ENCODE data around the gene PNPLA7. TPM values are rescaled to one million over a fixed set of nuclear protein-coding genes. Genes with fewer than 3 reads are reported as not detected.

PNPLA7 gene
- total and polyA plus RNA-seq, 2 of the 13 experiments (the other 11 are each of a cell fraction or from before 2014, with no cell fraction given), result 0.42 to 1.5 TPM

DNA sequence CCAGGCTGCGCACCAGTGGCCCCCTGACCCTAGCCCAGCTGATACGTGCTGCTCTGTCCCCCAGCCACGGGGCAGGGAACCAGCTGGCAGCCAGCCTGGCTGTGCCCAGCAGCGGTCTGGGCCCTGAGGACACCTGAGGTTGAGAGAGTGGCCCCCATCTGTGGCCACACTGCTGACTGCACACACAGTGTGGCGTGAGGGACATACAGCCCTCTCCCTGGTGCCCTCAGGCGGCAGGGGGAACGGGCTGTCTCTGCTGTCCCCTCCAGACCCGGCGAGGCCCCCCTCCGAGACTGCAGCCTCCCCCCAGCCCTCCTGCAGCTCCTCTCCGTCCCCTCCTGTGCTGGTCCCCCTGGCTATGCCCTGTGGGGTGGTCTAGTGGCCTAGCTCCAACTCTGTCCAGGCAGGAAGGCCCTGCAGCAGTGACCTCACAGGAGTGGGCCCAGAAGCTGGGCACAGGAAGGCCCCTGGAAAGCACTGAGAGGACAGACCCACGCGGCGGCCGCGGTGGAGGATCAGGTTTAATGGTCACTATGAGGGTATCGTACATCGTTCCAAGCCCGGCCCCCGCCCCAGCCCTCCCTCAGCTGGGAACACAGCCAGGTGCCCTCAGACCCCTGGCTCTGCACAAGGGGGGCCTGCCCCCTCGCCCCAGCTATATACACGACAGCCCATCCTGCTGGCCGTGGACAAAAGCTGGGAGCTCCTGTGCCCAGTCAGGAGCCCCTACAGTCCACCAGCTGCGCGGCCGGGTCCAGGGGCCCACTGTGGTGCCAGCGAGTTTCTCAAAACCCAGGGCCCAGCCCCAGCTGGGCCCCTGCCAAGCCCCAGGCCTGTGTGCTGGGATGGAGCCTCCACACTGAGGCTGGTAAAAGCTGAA is 102.2 kb downstream of the PNPLA7 start (continued):
- TF ChIP-seq RBFOX2 (IDR thresholded peaks at IDR 0.05; ENCODE audit: low read depth, low read length), result peak; percentile 53
- TF ChIP-seq SP2 (CRISPR knock-in tag; IDR thresholded peaks at IDR 0.05), result peak; percentile 56
- TF ChIP-seq SAP130 (CRISPR knock-in tag; IDR thresholded peaks at IDR 0.05; ENCODE audit: low read depth), result no peak
- TF ChIP-seq, protein P1, sequence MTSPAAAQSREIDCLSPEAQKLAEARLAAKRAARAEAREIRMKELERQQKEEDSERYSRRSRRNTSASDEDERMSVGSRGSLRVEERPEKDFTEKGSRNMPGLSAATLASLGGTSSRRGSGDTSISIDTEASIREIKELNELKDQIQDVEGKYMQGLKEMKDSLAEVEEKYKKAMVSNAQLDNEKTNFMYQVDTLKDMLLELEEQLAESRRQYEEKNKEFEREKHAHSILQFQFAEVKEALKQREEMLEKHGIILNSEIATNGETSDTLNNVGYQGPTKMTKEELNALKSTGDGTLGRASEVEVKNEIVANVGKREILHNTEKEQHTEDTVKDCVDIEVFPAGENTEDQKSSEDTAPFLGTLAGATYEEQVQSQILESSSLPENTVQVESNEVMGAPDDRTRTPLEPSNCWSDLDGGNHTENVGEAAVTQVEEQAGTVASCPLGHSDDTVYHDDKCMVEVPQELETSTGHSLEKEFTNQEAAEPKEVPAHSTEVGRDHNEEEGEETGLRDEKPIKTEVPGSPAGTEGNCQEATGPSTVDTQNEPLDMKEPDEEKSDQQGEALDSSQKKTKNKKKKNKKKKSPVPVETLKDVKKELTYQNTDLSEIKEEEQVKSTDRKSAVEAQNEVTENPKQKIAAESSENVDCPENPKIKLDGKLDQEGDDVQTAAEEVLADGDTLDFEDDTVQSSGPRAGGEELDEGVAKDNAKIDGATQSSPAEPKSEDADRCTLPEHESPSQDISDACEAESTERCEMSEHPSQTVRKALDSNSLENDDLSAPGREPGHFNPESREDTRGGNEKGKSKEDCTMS (CRISPR knock-in tag; conservative IDR thresholded peaks at IDR 0.05), result no peak
- no peak for TF ChIP-seq ZNF329 (CRISPR knock-in tag; IDR thresholded peaks at IDR 0.05; ENCODE audit: low read depth)
- peak; percentile 80 for TF ChIP-seq AKAP8 (CRISPR knock-in tag; IDR thresholded peaks at IDR 0.05)
- TF ChIP-seq, protein P2, sequence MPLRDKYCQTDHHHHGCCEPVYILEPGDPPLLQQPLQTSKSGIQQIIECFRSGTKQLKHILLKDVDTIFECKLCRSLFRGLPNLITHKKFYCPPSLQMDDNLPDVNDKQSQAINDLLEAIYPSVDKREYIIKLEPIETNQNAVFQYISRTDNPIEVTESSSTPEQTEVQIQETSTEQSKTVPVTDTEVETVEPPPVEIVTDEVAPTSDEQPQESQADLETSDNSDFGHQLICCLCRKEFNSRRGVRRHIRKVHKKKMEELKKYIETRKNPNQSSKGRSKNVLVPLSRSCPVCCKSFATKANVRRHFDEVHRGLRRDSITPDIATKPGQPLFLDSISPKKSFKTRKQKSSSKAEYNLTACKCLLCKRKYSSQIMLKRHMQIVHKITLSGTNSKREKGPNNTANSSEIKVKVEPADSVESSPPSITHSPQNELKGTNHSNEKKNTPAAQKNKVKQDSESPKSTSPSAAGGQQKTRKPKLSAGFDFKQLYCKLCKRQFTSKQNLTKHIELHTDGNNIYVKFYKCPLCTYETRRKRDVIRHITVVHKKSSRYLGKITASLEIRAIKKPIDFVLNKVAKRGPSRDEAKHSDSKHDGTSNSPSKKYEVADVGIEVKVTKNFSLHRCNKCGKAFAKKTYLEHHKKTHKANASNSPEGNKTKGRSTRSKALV (CRISPR knock-in tag; IDR thresholded peaks at IDR 0.05), result no peak
- peak; percentile 60 for TF ChIP-seq AGO2 (optimal IDR thresholded peaks at IDR 0.05; ENCODE audit: low read depth, low read length)
- no peak for TF ChIP-seq PITX1 (CRISPR knock-in tag; IDR thresholded peaks at IDR 0.05)
- peak; percentile 72; the same call in 1 of the 2 replicates for TF ChIP-seq SSRP1 (CRISPR knock-in tag; IDR thresholded peaks at IDR 0.05)
- TF ChIP-seq, protein P3, sequence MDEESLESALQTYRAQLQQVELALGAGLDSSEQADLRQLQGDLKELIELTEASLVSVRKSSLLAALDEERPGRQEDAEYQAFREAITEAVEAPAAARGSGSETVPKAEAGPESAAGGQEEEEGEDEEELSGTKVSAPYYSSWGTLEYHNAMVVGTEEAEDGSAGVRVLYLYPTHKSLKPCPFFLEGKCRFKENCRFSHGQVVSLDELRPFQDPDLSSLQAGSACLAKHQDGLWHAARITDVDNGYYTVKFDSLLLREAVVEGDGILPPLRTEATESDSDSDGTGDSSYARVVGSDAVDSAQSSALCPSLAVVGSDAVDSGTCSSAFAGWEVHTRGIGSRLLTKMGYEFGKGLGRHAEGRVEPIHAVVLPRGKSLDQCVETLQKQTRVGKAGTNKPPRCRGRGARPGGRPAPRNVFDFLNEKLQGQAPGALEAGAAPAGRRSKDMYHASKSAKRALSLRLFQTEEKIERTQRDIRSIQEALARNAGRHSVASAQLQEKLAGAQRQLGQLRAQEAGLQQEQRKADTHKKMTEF (CRISPR knock-in tag; IDR thresholded peaks at IDR 0.05), result 0 out of 2 replicates have a peak, but pooled peaks have one; percentile 19
- peak; percentile 23; the same call in 1 of the 2 replicates for TF ChIP-seq RXRB (CRISPR knock-in tag; IDR thresholded peaks at IDR 0.05; ENCODE audit: borderline replicate concordance)

Measured in HepG2 (cell line).